GM18951 (cell line): ENCODE results near the gene MMS22L.

Experiments
- POLR2A ChIP-seq: IDR thresholded peaks from 4 replicates; pipeline ENCODE4 v1.6.1; 2011; ENCODE audit warnings: mild to moderate bottlenecking; ENCODE audit not compliant: insufficient read length, insufficient read depth; ENCODE audit errors: extremely low read depth
- in situ Hi-C: fragments of 300-500 bp; cut with MboI; formaldehyde crosslinking; loops from one replicate; pipeline ENCODE4 v1.12.0; 2022; ENCODE audit warnings: low sequenced_read_pairs, mixed read lengths, inconsistent platforms; ENCODE audit not compliant: unreplicated experiment

The MMS22L gene

DNA sequence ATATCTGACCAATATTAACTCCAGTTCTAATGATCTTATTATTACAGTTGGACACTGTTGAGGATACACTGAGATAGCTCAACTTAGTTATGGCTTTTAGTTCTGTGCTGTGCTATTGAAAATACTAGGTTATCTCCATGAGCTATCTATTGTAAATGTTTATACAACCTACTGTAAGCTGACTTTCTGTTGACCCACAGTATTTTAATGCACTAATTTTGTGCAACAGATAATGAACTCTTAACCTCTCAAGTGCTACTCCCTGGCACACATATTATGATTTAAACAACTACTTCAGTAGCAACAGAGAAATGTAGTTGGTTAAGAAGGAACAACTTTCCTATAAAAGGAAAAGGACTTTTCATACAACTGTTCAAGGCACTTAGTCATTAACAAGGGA lies 5.2 kb upstream of the MMS22L start:
- in situ Hi-C loops, result no loop called here
- TF ChIP-seq POLR2A, result no peak

DNA sequence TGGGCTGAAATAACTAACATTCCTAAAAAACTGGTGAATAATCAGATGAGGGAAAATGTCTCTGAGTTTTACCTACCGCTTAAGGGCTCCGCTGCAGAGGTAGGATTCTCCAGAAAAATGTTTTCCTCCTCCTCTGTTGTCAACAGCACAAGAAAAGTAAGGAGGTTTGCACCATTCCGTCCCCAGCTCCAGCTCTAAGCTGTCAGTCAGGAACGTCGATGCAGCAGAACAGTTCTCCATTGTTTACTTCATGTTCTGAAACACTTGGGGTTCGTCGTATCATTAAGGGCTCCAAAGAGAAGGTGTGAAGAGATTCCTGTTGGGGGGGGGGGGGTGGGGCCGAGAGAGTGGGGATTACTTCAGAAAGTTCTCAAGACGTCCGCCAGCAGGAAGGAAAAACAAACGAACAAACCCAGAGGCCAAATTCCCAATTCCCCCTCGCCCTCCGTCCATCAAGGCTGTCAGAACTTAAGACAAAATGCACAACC lies 734 bp downstream of the MMS22L start:
- in situ Hi-C loops, result no loop called here
- no peak for TF ChIP-seq POLR2A

DNA sequence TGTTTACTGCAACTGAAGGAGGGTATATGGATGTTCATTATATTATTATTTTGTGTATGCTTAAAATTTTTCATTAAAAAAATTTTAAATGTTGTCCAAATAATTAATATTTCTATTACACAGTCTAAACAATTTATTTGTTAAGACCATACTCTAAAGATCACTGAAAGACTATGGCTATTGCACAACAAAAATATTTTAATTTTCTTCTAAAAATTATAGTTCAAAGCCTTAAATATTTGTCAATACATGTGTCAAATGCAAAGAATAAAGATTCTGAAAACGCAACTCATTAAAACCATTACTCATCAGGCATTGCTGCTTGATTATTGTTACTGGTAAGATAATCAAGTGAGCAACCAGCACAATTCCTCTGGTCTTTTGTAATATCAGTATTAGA lies 2.2 kb downstream of the MMS22L start:
- in situ Hi-C loops, result no loop called here
- no peak for TF ChIP-seq POLR2A

DNA sequence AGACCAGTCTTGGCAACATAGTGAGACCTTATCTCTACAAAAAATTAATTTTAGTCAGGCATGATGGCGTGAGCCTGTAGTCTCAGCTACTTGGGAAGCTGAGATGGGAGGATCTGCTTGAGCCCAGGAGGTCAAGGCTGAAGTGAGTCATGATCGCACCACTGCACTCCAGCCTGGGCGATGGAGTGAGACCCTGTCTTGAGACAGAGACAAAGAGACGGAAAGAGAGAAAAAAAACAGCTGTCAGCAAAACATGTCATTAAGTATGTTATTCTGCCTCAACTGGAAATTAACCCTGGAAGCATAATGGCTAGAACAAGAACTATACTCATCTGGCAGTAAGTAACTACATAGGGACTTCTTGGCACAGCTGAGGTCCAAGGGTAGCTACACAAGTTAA lies 7.2 kb downstream of the MMS22L start:
- no peak for TF ChIP-seq POLR2A
- in situ Hi-C loops, result no loop called here

GRCh38 chr6:97269821-97270220 lies 13.2 kb downstream of the MMS22L start:
- no peak for TF ChIP-seq POLR2A
- in situ Hi-C loops, result no loop called here

GRCh38 chr6:97262676-97263075 lies 20.3 kb downstream of the MMS22L start:
- in situ Hi-C loops, result no loop called here

DNA sequence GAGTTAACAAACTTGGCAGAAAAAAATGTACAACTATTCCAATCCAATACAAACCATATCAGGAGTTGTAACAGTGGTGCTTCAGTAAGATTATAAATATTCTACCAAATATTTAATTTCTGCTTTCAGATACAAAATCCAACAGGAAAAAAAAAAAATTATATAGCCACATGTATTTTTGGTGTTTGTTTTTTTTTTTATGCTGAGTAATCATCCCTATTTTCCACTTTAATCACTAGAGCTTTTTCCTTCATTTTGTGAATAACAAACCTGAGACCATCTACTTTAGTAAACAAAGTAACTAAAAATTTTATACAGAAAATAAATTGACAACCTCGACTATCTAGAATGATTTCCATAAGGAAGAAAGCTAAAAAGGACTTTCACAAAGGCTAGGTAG lies 36.2 kb downstream of the MMS22L start:
- in situ Hi-C loops, result no loop called here
- no peak for TF ChIP-seq POLR2A

More at GRCh38 chr6:97262676-97263075, 20.3 kb downstream of the MMS22L start:
- TF ChIP-seq POLR2A, result no peak

GRCh38 chr6:97240222-97240621 lies 42.8 kb downstream of the MMS22L start:
- in situ Hi-C loops, result no loop called here
- no peak for TF ChIP-seq POLR2A

DNA sequence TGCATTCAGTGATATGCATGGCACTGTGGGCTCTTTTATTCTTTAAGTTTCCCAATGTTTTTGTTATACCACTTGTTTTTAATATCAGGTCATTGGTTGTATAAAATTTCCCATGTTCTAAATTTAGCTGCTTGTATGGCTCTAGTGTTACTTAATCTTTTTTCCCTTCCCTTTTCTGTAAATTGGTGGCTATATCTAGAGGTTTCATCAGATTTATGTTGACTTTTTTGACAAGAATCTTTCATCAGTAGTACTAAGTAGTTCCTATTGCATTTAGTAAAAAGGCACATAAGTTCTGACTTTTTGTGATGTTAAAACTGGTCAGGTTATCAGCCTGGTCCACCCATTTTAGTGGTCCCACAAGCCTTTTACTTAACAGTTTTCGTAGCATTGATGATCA lies 51.1 kb downstream of the MMS22L start:
- TF ChIP-seq POLR2A, result no peak
- in situ Hi-C loops, result no loop called here

DNA sequence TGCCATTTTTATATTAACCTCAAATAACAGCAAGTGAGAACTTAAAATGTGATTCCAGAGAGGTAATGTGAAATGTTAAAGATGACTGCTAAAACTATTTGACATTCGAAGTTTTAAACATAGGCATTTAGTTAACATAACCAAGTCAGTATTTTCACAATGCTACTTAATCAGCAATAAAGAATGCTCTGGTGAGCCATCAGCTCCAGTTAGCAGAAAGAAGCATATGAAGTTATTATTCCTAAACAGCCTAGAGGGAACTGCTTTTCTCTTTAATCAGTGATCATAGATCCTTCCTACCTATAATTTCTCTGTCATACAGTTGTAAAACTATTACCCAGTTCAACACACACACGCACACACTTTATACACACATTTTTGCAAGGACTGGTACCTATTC lies 60.1 kb downstream of the MMS22L start:
- in situ Hi-C loops, result no loop called here
- no peak for TF ChIP-seq POLR2A

DNA sequence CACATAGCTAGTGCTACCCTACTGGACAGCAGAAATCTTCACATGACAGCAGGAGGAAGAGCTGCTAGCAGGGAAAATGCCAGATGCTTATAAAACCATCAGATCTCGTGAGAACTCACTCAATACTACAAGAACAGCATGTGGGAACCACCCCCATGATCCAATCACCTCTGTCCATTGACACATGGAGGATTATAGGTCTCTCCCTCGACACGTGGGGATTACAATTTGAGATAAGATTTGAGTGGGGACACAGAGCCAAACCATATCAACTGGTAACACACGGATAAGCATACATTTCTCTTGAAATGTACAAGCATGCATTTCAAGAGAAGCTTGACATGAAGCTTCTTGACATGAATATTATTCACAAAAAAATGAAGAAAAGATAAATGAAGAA lies 64.1 kb downstream of the MMS22L start:
- no peak for TF ChIP-seq POLR2A
- in situ Hi-C loops, result no loop called here

DNA sequence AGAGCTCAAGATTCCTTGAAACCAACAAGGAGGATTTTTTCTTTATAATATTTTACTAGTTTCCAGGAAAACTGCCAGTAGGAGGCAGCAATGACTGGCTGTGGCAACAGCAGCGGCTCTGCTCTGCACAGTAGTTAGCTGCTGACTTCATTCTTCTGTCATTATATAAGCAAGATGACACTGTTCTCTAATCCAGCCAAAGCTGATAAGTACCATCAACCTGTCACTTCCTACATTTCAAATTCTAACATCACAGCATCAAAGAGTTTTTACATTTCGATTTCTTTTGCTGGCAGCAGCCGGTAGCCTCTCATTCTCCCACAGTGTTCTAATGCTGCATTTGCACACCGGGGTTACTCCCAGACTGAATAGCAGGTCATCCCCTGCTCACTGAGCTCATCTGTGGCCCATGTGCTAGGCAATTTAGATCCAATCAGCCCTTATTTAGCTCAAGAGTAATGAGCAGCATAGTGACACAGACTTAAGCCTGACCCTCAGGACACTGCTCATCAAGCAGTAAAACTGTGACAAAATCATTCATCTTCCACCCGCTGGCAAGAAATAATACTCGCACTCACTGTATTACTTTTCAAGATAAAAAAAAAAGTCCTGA lies 67.8 kb downstream of the MMS22L start:
- TF ChIP-seq POLR2A, result no peak
- in situ Hi-C loops, result no loop called here

- in situ Hi-C loops, result no loop called here
- TF ChIP-seq POLR2A, result no peak
Observed at GRCh38 chr6:97214671-97215070, 68.3 kb downstream of the MMS22L start.

DNA sequence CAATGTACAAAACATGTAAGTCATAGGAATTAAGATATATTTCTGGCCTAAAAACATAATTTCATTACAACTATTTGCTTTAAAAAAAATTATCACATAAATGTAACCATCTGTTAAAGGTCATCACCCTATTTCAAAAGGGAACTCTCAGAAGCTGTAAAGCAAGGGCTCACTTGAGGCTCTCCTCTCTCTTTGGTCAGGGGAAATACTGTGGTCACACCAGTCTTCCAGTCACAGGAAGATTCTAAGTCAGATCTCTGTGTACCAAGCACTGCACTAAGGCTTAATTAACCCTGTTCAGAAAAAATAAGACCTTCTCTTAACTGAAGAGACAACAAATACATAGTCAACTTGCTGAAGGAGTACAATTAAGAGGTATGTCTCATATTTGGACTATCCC lies 75.6 kb downstream of the MMS22L start:
- no peak for TF ChIP-seq POLR2A
- in situ Hi-C loops, result no loop called here

DNA sequence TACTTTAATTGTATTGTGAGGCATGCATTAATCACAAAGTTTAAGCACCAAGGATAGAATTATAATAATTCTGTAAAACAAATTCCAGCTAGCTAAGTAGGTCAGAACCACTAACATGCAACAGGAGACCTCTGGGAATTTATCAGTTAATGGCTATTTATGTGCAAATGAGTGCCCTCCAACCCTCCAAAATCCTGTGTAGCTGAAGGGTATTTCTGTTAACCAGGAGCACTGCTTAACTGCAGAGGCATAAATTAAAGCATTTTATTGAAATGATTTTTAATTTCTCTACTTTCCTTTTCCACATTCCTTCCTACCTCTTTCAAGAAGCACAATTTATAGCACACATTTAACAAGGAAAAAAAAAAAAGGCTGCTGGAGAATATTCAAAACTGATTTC lies 77.0 kb downstream of the MMS22L start:
- in situ Hi-C loops, result no loop called here
- TF ChIP-seq POLR2A, result no peak
